ENCODE data around the gene FRMD4A. TPM values are rescaled to one million over a fixed set of nuclear protein-coding genes. Genes with fewer than 3 reads are reported as not detected.
A peak's percentile ranks its signal among the peaks of the same experiment; 100 is the strongest.

The FRMD4A gene
- total RNA-seq, 4 donors from 2014 or later = 4.0 to 12.7 (median 5.6) TPM

GRCh38 chr10:14326581-14326980 lies 4.1 kb downstream of the FRMD4A start:
- TF ChIP-seq EP300 (IDR thresholded peaks at IDR 0.05; ENCODE audit: low read depth) = no peak
- no peak for TF ChIP-seq CTCF (IDR thresholded peaks at IDR 0.05)
- TF ChIP-seq POLR2A (IDR thresholded peaks at IDR 0.05) = no peak
- TF ChIP-seq POLR2AphosphoS5 (IDR thresholded peaks at IDR 0.05) = no peak
- peaks cover 0 to 3% (median 1%) of the 10 kb centered on the region in 4 donors for H3K4me1 ChIP-seq
- DNase-seq = no peak
- intact Hi-C loops (cut with DNase I; ENCODE audit: low total_unique reads) = no loop called here
- H3K9me3 ChIP-seq = no peaks in the 10 kb centered on the region
- H3K4me3 ChIP-seq = no peak overlapping the region
- no peaks in the 10 kb centered on the region for H3K36me3 ChIP-seq
- 85 to 92% methylated on average over 3 to 8 of the region's 8 CpGs for WGBS, 2 donors (ENCODE audit: low coverage in 1 of 2)
- in situ Hi-C loops (cut with MboI; ENCODE audit: low pct_ligation_motif_present in 1 of 4, low pct_unique_long_range_greater_than_20kb in 1 of 4, low sequenced_read_pairs in 3 of 4) = no loop called here
- H3K27ac ChIP-seq = no peak overlapping the region
- H3K27me3 ChIP-seq = peaks cover 19% of the 10 kb centered on the region

- TF ChIP-seq EP300 (IDR thresholded peaks at IDR 0.05; ENCODE audit: low read depth) = no peak
- peak in 4 of 5 experiments; percentile 10 to 39 (median 24) for TF ChIP-seq CTCF (IDR thresholded peaks at IDR 0.05)
- no peak for TF ChIP-seq POLR2A (IDR thresholded peaks at IDR 0.05)
- intact Hi-C loops (cut with DNase I; ENCODE audit: low total_unique reads) (no loop called here), in situ Hi-C loops (cut with MboI; ENCODE audit: low pct_ligation_motif_present in 1 of 4, low pct_unique_long_range_greater_than_20kb in 1 of 4, low sequenced_read_pairs in 3 of 4) (no loop called here)
- H3K4me1 ChIP-seq = peaks cover 0 to 2% (median 0%) of the 10 kb centered on the region in 4 donors
- H3K9me3 ChIP-seq = no peaks in the 10 kb centered on the region
- no peak overlapping the region for H3K27ac ChIP-seq
- 49 to 52% methylated on average over 4 of the region's 4 CpGs for WGBS, 2 donors (ENCODE audit: low coverage in 1 of 2)
- H3K4me3 ChIP-seq = no peak overlapping the region
- peaks cover 10% of the 10 kb centered on the region for H3K27me3 ChIP-seq
- DNase-seq = peak; percentile 23
- H3K36me3 ChIP-seq = no peaks in the 10 kb centered on the region
Measured at GRCh38 chr10:14325325-14325955, 5.3 kb downstream of the FRMD4A start.

GRCh38 chr10:14322526-14323188 lies 8.1 kb downstream of the FRMD4A start:
- TF ChIP-seq CTCF (IDR thresholded peaks at IDR 0.05) (no peak), POLR2AphosphoS5 (IDR thresholded peaks at IDR 0.05) (no peak), EP300 (IDR thresholded peaks at IDR 0.05; ENCODE audit: low read depth) (no peak), POLR2A (IDR thresholded peaks at IDR 0.05) (no peak)
- intact Hi-C loops (cut with DNase I; ENCODE audit: low total_unique reads) (no loop called here), in situ Hi-C loops (cut with MboI; ENCODE audit: low pct_ligation_motif_present in 1 of 4, low pct_unique_long_range_greater_than_20kb in 1 of 4, low sequenced_read_pairs in 3 of 4) (no loop called here)
- DNase-seq = no peak
- WGBS, 2 donors (ENCODE audit: low coverage in 1 of 2) = 67 to 80% methylated on average over 5 of the region's 5 CpGs
- no peaks in the 10 kb centered on the region for H3K9me3 ChIP-seq
- H3K4me3 ChIP-seq = no peak overlapping the region
- H3K27ac ChIP-seq = no peak overlapping the region
- H3K36me3 ChIP-seq = no peaks in the 10 kb centered on the region
- peaks cover 3% of the 10 kb centered on the region for H3K27me3 ChIP-seq
- no peaks in the 10 kb centered on the region for H3K4me1 ChIP-seq

- WGBS, 2 donors (ENCODE audit: low coverage in 1 of 2) = 96% methylated on average over 1 of the region's 1 CpG; no CpG with 5 or more reads in 1 of the 2 donors
- Histone ChIP-seq H3K4me3 (no peak overlapping the region), H3K27ac (no peak overlapping the region), H3K9me3 (no peaks in the 10 kb centered on the region), H3K27me3 (peaks cover 11% of the 10 kb centered on the region), H3K4me1 (no peaks in the 10 kb centered on the region), H3K36me3 (no peaks in the 10 kb centered on the region)
- intact Hi-C loops (cut with DNase I; ENCODE audit: low total_unique reads) = no loop called here
- in situ Hi-C loops (cut with MboI; ENCODE audit: low pct_ligation_motif_present in 1 of 4, low pct_unique_long_range_greater_than_20kb in 1 of 4, low sequenced_read_pairs in 3 of 4) = no loop called here
- TF ChIP-seq POLR2AphosphoS5 (IDR thresholded peaks at IDR 0.05) (no peak), CTCF (IDR thresholded peaks at IDR 0.05) (no peak), POLR2A (IDR thresholded peaks at IDR 0.05) (no peak)
- no peak for DNase-seq
Measured at GRCh38 chr10:14318007-14318406, 12.7 kb downstream of the FRMD4A start.
